Keratinocyte (primary cell): Measurements from ENCODE around the gene EPHA1. TPM values are rescaled to one million over a fixed set of nuclear protein-coding genes. Genes with fewer than 3 reads are reported as not detected.
"Not testable (repeated sequence)": the region's sequence is repeated elsewhere in the genome, so short reads cannot be mapped to it uniquely, and the experiment has no call there.

ENCODE experiments used
- DNase-seq: peaks from one replicate; pipeline ENCODE4 v3.0.0-alpha.2; 2011; ENCODE audit warnings: low read depth, missing footprints, low spot score
- FAIRE-seq: peaks from 2 replicates; lab custom pipeline; 2011; peaks lifted over from hg19 to GRCh38; lab: Jason Lieb, UNC
- H2AFZ ChIP-seq: 2 replicates; pipeline ENCODE4 v1.6.0; 2012; ENCODE audit warnings: low read length, control low read depth, inconsistent platforms; ENCODE audit not compliant: control insufficient read depth
- H3K27ac ChIP-seq: 2 replicates; pipeline ENCODE4 v1.5.1; 2011; ENCODE audit warnings: low read length; ENCODE audit not compliant: control insufficient read depth, insufficient read depth
- H3K27me3 ChIP-seq: 3 replicates; pipeline ENCODE4 v1.6.0; 2011; ENCODE audit warnings: low read length; ENCODE audit not compliant: control insufficient read depth, insufficient read depth; ENCODE audit errors: extremely low read depth
- H3K36me3 ChIP-seq, 2 experiments: 2 replicates in 1 of 2; 3 replicates in 1 of 2; pipeline ENCODE4 v1.5.1; 2011; ENCODE audit warnings: low read length in 2 of 2, mild to moderate bottlenecking in 1 of 2; ENCODE audit not compliant: control insufficient read depth in 2 of 2, insufficient read depth in 2 of 2; ENCODE audit errors: extremely low read depth in 1 of 2
- H3K4me1 ChIP-seq: 3 replicates; pipeline ENCODE4 v1.5.1; 2011; ENCODE audit warnings: low read length; ENCODE audit not compliant: control insufficient read depth, insufficient read depth; ENCODE audit errors: extremely low read depth
- H3K4me2 ChIP-seq: 3 replicates; pipeline ENCODE4 v1.6.0; 2011; ENCODE audit warnings: low read depth, low read length; ENCODE audit not compliant: control insufficient read depth, insufficient read depth; ENCODE audit errors: extremely low read depth
- H3K4me3 ChIP-seq, 3 experiments: fragments of 200-600 bp in 1 of 3; sonication (generic) in 1 of 3; 2 replicates in 2 of 3; 3 replicates in 1 of 3; pipeline ENCODE4 v1.5.1; 2011 to 2016; ENCODE audit warnings: low read length in 3 of 3, mild to moderate bottlenecking in 3 of 3, control low read depth in 2 of 3, inconsistent platforms in 1 of 3, low read depth in 1 of 3, mixed read lengths in 1 of 3, mixed run types in 1 of 3, moderate library complexity in 1 of 3; ENCODE audit not compliant: control insufficient read depth in 2 of 3, insufficient read depth in 2 of 3; ENCODE audit errors: extremely low read depth in 1 of 3
- H3K79me2 ChIP-seq: 2 replicates; pipeline ENCODE4 v1.6.0; 2012; ENCODE audit warnings: low read length; ENCODE audit not compliant: control insufficient read depth, insufficient read depth
- H3K9ac ChIP-seq: 3 replicates; pipeline ENCODE4 v1.6.0; 2011; ENCODE audit warnings: low read length; ENCODE audit not compliant: control insufficient read depth, insufficient read depth; ENCODE audit errors: extremely low read depth
- H3K9me1 ChIP-seq: 3 replicates; pipeline ENCODE4 v1.6.0; 2011; ENCODE audit warnings: low read length; ENCODE audit not compliant: control insufficient read depth, insufficient read depth; ENCODE audit errors: extremely low read depth
- H3K9me3 ChIP-seq: 2 replicates; pipeline ENCODE4 v1.5.1; 2012; ENCODE audit warnings: low read depth, low read length; ENCODE audit not compliant: control insufficient read depth
- H4K20me1 ChIP-seq: 3 replicates; pipeline ENCODE4 v1.6.0; 2011; ENCODE audit warnings: low read length; ENCODE audit not compliant: control insufficient read depth, insufficient read depth; ENCODE audit errors: extremely low read depth
- CTCF ChIP-seq, 3 experiments: IDR thresholded peaks in 1 of 3; conservative IDR thresholded peaks in 1 of 3; optimal IDR thresholded peaks in 1 of 3; 2 replicates in 2 of 3; 3 replicates in 1 of 3; pipeline versions ENCODE3 to v1.5.1; 2011; ENCODE audit warnings: low read length in 3 of 3, mild to moderate bottlenecking in 3 of 3, moderate library complexity in 2 of 3, control low read depth in 1 of 3, inconsistent platforms in 1 of 3; ENCODE audit not compliant: insufficient read depth in 2 of 3; ENCODE audit errors: extremely low read depth in 1 of 3
- EZH2 ChIP-seq: IDR thresholded peaks from one replicate; pipeline ENCODE4 v1.6.1; 2012; ENCODE audit warnings: inconsistent platforms, mild to moderate bottlenecking, low read length, moderate library complexity
- dilution Hi-C: fragments of 300-500 bp; cut with MboI; formaldehyde crosslinking; loops from one replicate; pipeline ENCODE4 v1.7.0; 2020; ENCODE audit warnings: low sequenced_read_pairs; ENCODE audit not compliant: extremely low pct_ligation_motif_present
- polyA plus RNA-seq, 5 experiments: library from polyadenylated mRNA; depleted of rRNA in 3 of 5; stranded (reverse) in 3 of 5; stranded (forward) in 1 of 5; unstranded in 1 of 5; fragments of >200 nt; gene quantifications; 1 replicate in 1 of 5; 2 replicates in 3 of 5; 3 replicates in 1 of 5; pipeline versions ENCODE4 v1.2.1 to v1.2.3, GENCODE V29; 2011 to 2012; ENCODE audit warnings: missing spikeins in 2 of 5, low read depth in 1 of 5, low replicate concordance in 1 of 5

The EPHA1 gene
- polyA plus RNA-seq, 1 donor (not counting 4 experiments of a cell fraction or from before 2014, with no cell fraction given) = 31.9 TPM

- DNase-seq (no peak), FAIRE-seq (no peak)
- dilution Hi-C loops = no loop called here
- Histone ChIP-seq H3K4me1 (peaks cover 20% of the 10 kb centered on the region), H3K27me3 (no peaks in the 10 kb centered on the region), H2AFZ (no peak overlapping the region), H4K20me1 (no peaks in the 10 kb centered on the region), H3K9ac (no peak overlapping the region), H3K27ac (no peak overlapping the region), H3K9me1 (peaks cover 3% of the 10 kb centered on the region), H3K36me3 (peaks cover 0 to 7% of the 10 kb centered on the region in 2 experiments), H3K4me2 (no peak overlapping the region), H3K79me2 (peaks cover 7% of the 10 kb centered on the region), H3K9me3 (no peaks in the 10 kb centered on the region), H3K4me3 (no peak overlapping the region)
- TF ChIP-seq CTCF (optimal IDR thresholded peaks at IDR 0.05 in 1 of 3, IDR thresholded peaks at IDR 0.05 in 1 of 3, conservative IDR thresholded peaks at IDR 0.05 in 1 of 3; ENCODE audit: extremely low read depth in 1 of 3, insufficient read depth in 2 of 3, low read length in 3 of 3) (no peak), EZH2 (no peak)
These were observed 3.3 kb downstream of the EPHA1 start for GRCh38 chr7:143405173-143406001.

GRCh38 chr7:143402233-143402632 lies 6.4 kb downstream of the EPHA1 start:
- H3K36me3 ChIP-seq = peaks cover 8 to 18% of the 10 kb centered on the region in 2 experiments
- H2AFZ ChIP-seq, FAIRE-seq, H3K4me1 ChIP-seq, H3K79me2 ChIP-seq, H3K4me2 ChIP-seq, H3K4me3 ChIP-seq, dilution Hi-C loops, H3K27ac ChIP-seq, H3K27me3 ChIP-seq, H4K20me1 ChIP-seq, DNase-seq, H3K9ac ChIP-seq, H3K9me3 ChIP-seq, H3K9me1 ChIP-seq: not testable (repeated sequence)
